H9 (cell line): Measurements from ENCODE around the gene WIPF2. TPM values are rescaled to one million over a fixed set of nuclear protein-coding genes. Genes with fewer than 3 reads are reported as not detected.
A peak's percentile ranks its signal among the peaks of the same experiment; 100 is the strongest.

ENCODE experiments used
- DNase-seq: peaks from one replicate; pipeline ENCODE4 v3.0.0-alpha.2; 2017
- H2AFZ ChIP-seq: one replicate; pipeline ENCODE4 v1.6.1; 2013; ENCODE audit warnings: mild to moderate bottlenecking, low read length, control low read depth, moderate library complexity
- H2AK5ac ChIP-seq: 2 replicates; pipeline ENCODE4 v1.6.1; 2013; ENCODE audit warnings: low read length, control low read depth, mixed read lengths; ENCODE audit not compliant: insufficient read length
- H2BK120ac ChIP-seq: one replicate; pipeline ENCODE4 v1.6.1; 2013; ENCODE audit warnings: low read depth, mild to moderate bottlenecking, low read length, control low read depth, inconsistent platforms; ENCODE audit not compliant: poor library complexity, severe bottlenecking
- H2BK12ac ChIP-seq: 2 replicates; pipeline ENCODE4 v1.6.1; 2013; ENCODE audit warnings: low read length, control low read depth, mixed read lengths, low read depth; ENCODE audit not compliant: insufficient read length
- H2BK15ac ChIP-seq: 2 replicates; pipeline ENCODE4 v1.6.1; 2013; ENCODE audit warnings: low read depth, low read length, control low read depth
- H2BK20ac ChIP-seq: one replicate; pipeline ENCODE4 v1.6.1; 2013; ENCODE audit warnings: low read depth, mild to moderate bottlenecking, low read length, control low read depth, inconsistent platforms; ENCODE audit not compliant: poor library complexity, severe bottlenecking
- H2BK5ac ChIP-seq: 2 replicates; pipeline ENCODE4 v1.6.1; 2013; ENCODE audit warnings: low read length, control low read depth, mixed read lengths; ENCODE audit not compliant: insufficient read length
- H3K14ac ChIP-seq: 2 replicates; pipeline ENCODE4 v1.6.1; 2013; ENCODE audit warnings: low read length, control low read depth; ENCODE audit not compliant: insufficient read depth
- H3K18ac ChIP-seq: 2 replicates; pipeline ENCODE4 v1.6.1; 2013; ENCODE audit warnings: low read depth, mild to moderate bottlenecking, mixed read lengths, low read length, control low read depth; ENCODE audit not compliant: insufficient read length
- H3K23ac ChIP-seq: 2 replicates; pipeline ENCODE4 v1.6.1; 2013; ENCODE audit warnings: low read length, control low read depth, mixed read lengths, low read depth; ENCODE audit not compliant: insufficient read length
- H3K23me2 ChIP-seq: 2 replicates; pipeline ENCODE4 v1.6.1; 2013; ENCODE audit warnings: low read depth, mild to moderate bottlenecking, mixed read lengths, low read length, control low read depth; ENCODE audit not compliant: insufficient read length, poor library complexity, severe bottlenecking
- H3K27ac ChIP-seq: 2 replicates; pipeline ENCODE4 v1.5.1; 2013; ENCODE audit warnings: low read length, control low read depth, mixed read lengths, low read depth; ENCODE audit not compliant: insufficient read length
- H3K27me3 ChIP-seq: 2 replicates; pipeline ENCODE4 v1.6.1; 2013; ENCODE audit warnings: low read length, control low read depth, inconsistent platforms; ENCODE audit not compliant: insufficient read depth
- H3K4ac ChIP-seq: 2 replicates; pipeline ENCODE4 v1.6.1; 2013; ENCODE audit warnings: low read depth, mild to moderate bottlenecking, control low read depth, inconsistent platforms, low read length, moderate library complexity
- H3K4me1 ChIP-seq: 2 replicates; pipeline ENCODE4 v1.6.1; 2013; ENCODE audit warnings: low read length, control low read depth, inconsistent platforms; ENCODE audit not compliant: insufficient read depth
- H3K4me2 ChIP-seq: 2 replicates; pipeline ENCODE4 v1.6.1; 2013; ENCODE audit warnings: low read length, control low read depth, mixed read lengths; ENCODE audit not compliant: insufficient read length, insufficient read depth
- H3K56ac ChIP-seq: 2 replicates; pipeline ENCODE4 v1.6.1; 2013; ENCODE audit warnings: low read depth, mild to moderate bottlenecking, mixed read lengths, low read length, control low read depth; ENCODE audit not compliant: insufficient read length
- H3K79me1 ChIP-seq: 2 replicates; pipeline ENCODE4 v1.6.1; 2013; ENCODE audit warnings: low read depth, mild to moderate bottlenecking, moderate library complexity, low read length, control low read depth, inconsistent platforms; ENCODE audit not compliant: insufficient read depth, poor library complexity, severe bottlenecking
- H3K79me2 ChIP-seq: 2 replicates; pipeline ENCODE4 v1.6.1; 2013; ENCODE audit warnings: low read length, control low read depth, inconsistent platforms; ENCODE audit not compliant: insufficient read depth
- H3K9ac ChIP-seq: 2 replicates; pipeline ENCODE4 v1.6.1; 2013; ENCODE audit warnings: low read length, control low read depth, mixed read lengths; ENCODE audit not compliant: insufficient read length; ENCODE audit errors: extremely low read depth
- H3K9me3 ChIP-seq: one replicate; pipeline ENCODE4 v1.6.1; 2013; ENCODE audit warnings: low read depth, low read length, inconsistent platforms; ENCODE audit not compliant: control insufficient read depth
- H3T11ph ChIP-seq: one replicate; pipeline ENCODE4 v1.6.1; 2013; ENCODE audit warnings: mild to moderate bottlenecking, low read length, control low read depth, inconsistent platforms
- H4K20me1 ChIP-seq: one replicate; pipeline ENCODE4 v1.6.1; 2013; ENCODE audit not compliant: control insufficient read depth, insufficient read length, insufficient read depth
- H4K5ac ChIP-seq: 2 replicates; pipeline ENCODE4 v1.6.1; 2013; ENCODE audit warnings: low read depth, mild to moderate bottlenecking, mixed read lengths, low read length, control low read depth; ENCODE audit not compliant: insufficient read length
- H4K8ac ChIP-seq: replicated peaks from 2 replicates; pipeline ENCODE4 v1.6.1; 2013; ENCODE audit warnings: low read length, control low read depth, mixed read lengths, low read depth; ENCODE audit not compliant: insufficient read length
- H4K91ac ChIP-seq: 2 replicates; pipeline ENCODE4 v1.6.1; 2013; ENCODE audit warnings: low read depth, mild to moderate bottlenecking, moderate library complexity, mixed read lengths, low read length, control low read depth; ENCODE audit not compliant: insufficient read length
- H3K27ac Mint-ChIP-seq, 3 experiments: 2 replicates in 2 of 3; 3 replicates in 1 of 3; pipeline ENCODE4 v1.8.0; 2020 to 2021; ENCODE audit warnings: mixed read lengths in 3 of 3, mild to moderate bottlenecking in 1 of 3, moderate library complexity in 1 of 3
- H3K27me3 Mint-ChIP-seq: 2 replicates; pipeline ENCODE4 v1.8.0; 2021; ENCODE audit warnings: low read depth, mild to moderate bottlenecking, moderate library complexity, mixed read lengths
- H3K36me3 Mint-ChIP-seq, 3 experiments: 2 replicates in 2 of 3; 3 replicates in 1 of 3; pipeline ENCODE4 v1.8.0; 2020 to 2021; ENCODE audit warnings: low read depth in 3 of 3, mixed read lengths in 3 of 3; ENCODE audit not compliant: insufficient read depth in 1 of 3
- H3K4me1 Mint-ChIP-seq, 2 experiments: 2 replicates each; pipeline ENCODE4 v1.8.0; 2020; ENCODE audit warnings: mixed read lengths in 2 of 2
- H3K4me3 Mint-ChIP-seq, 2 experiments: 2 replicates in 1 of 2; 3 replicates in 1 of 2; pipeline ENCODE4 v1.8.0; 2020 to 2021; ENCODE audit warnings: mild to moderate bottlenecking in 2 of 2, mixed read lengths in 2 of 2, moderate library complexity in 1 of 2
- H3K9me3 Mint-ChIP-seq, 2 experiments: 2 replicates in 1 of 2; 3 replicates in 1 of 2; pipeline ENCODE4 v1.8.0; 2020; ENCODE audit warnings: mild to moderate bottlenecking in 2 of 2, mixed read lengths in 2 of 2, moderate library complexity in 1 of 2
- CTCF ChIP-seq: fragments of 200-600 bp; sonication (generic); conservative IDR thresholded peaks from 3 replicates; pipeline ENCODE4 v1.8.0; 2021; ENCODE audit warnings: antibody characterized with exemption, mild to moderate bottlenecking
- WGBS: extraction: QIAGEN DNeasy Blood & Tissue Kit; methylation state at CpG from one replicate; pipeline ENCODE4 v1.1.7; 2013; ENCODE audit warnings: missing lambda C conversion rate, low lambda C conversion rate, mixed read lengths; ENCODE audit not compliant: insufficient read length; ENCODE audit errors: extremely low coverage; 5-methylcytosine and 5-hydroxymethylcytosine counted together
- total RNA-seq: library from RNA; stranded (reverse); gene quantifications from 2 replicates; pipeline ENCODE4 v1.2.1, GENCODE V29; 2021

Gene WIPF2
- total RNA-seq, 1 experiment from 2014 or later: 24.2 TPM

- no peak overlapping the region for H3K56ac ChIP-seq
- TF ChIP-seq CTCF: no peak
- H2BK15ac ChIP-seq: no peak overlapping the region; the same call in 1 of the 2 replicates
- H3K27ac Mint-ChIP-seq: peak overlapping the region in 1 of 3 experiments; percentile 92; a peak in 3 of 7 replicates
- no peak overlapping the region for H4K91ac ChIP-seq
- H2AK5ac ChIP-seq: no peak overlapping the region
- no peak overlapping the region for H3K9ac ChIP-seq
- no peak overlapping the region for H3T11ph ChIP-seq
- H3K79me2 ChIP-seq: no peaks in the 10 kb centered on the region; the same call in 1 of the 2 replicates
- no peak overlapping the region for H3K4ac ChIP-seq
- H2BK5ac ChIP-seq: no peak overlapping the region
- H3K14ac ChIP-seq: no peak overlapping the region
- H3K27me3 ChIP-seq: peaks cover 5% of the 10 kb centered on the region; the same call in 1 of the 2 replicates
- H3K4me1 ChIP-seq: peaks cover 8% of the 10 kb centered on the region; the same call in 1 of the 2 replicates
- H3K36me3 Mint-ChIP-seq: no peaks in the 10 kb centered on the region; a peak in 1 of 7 replicates
- no peaks in the 10 kb centered on the region for H3K9me3 Mint-ChIP-seq
- no peak overlapping the region for H4K8ac ChIP-seq
- no peak overlapping the region for H2BK12ac ChIP-seq
- no peak overlapping the region for H2AFZ ChIP-seq
- peaks cover 4% of the 10 kb centered on the region for H4K20me1 ChIP-seq
- H3K27me3 Mint-ChIP-seq: peaks cover 60% of the 10 kb centered on the region
- no peak overlapping the region for H2BK20ac ChIP-seq
- H3K23ac ChIP-seq: no peak overlapping the region
- peak; percentile 98 for DNase-seq
- peaks cover 65 to 85% of the 10 kb centered on the region in 2 experiments for H3K4me1 Mint-ChIP-seq
- H3K9me3 ChIP-seq: no peaks in the 10 kb centered on the region
- H2BK120ac ChIP-seq: no peak overlapping the region
- no peak overlapping the region for H4K5ac ChIP-seq
- H3K4me2 ChIP-seq: peak overlapping the region; percentile 68
- H3K23me2 ChIP-seq: peaks cover 26% of the 10 kb centered on the region
- H3K4me3 Mint-ChIP-seq: peak overlapping the region; percentile 80 to 94
- H3K18ac ChIP-seq: peak overlapping the region; percentile 39
- no peaks in the 10 kb centered on the region for H3K79me1 ChIP-seq
- no peak overlapping the region for H3K27ac ChIP-seq
- no CpG with 5 or more reads among the region's 70 CpGs for WGBS
These were observed 99.1 kb downstream of the WIPF2 start for GRCh38 chr17:40317880-40318829.
